ENCODE data around the gene HOXD10.

Gene HOXD10

DNA sequence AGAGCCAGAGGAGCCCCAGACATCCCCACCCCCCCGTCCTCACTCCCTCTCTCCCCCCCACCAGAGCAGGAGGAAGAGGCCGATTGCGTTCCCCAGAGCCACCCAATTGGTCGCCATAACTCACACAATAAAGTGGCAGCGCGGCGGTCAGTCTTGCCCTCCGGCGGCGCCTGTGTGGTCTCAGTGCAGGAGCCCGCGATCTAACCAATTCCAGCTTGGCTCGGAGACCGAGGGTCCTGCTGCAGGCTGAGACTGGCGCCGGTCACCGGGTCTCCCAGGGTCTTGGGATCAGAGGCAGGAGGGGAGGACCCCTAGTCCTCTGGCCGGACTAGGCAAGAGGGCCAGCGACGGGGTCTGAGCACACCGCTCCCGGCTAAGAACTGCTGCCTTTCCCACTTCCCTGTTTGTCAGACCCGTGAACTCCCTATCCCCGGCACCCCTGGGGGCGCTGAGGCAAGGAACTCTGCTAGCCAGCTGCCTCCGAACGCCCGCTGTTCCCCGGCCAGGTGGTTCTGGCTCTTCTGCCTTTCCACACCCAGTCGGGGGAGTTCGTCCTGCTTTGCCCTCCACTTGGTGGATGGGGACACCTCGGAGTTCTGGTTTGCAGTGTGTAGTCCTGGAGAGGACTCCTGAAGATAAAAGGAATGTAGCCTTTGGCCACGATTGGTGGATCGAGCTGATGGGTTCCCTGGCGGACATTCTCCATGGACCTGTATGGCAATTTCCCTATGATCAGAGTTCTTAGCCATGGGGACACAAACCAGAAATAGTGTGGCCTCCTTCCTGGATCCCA is 18.0 kb upstream of the HOXD10 start:
- Mint-ChIP-seq H3K27ac (no peak overlapping the region), H3K9me3 (no peaks in the 10 kb centered on the region), H3K36me3 (peaks cover 7% of the 10 kb centered on the region), H3K4me1 (peaks cover 23% of the 10 kb centered on the region), H3K4me3 (no peak overlapping the region)
- ATAC-seq (no peak), DNase-seq (ENCODE audit: low spot score in 2 of 2) (no peak)

GRCh38 chr2:176099159-176099727 is 17.3 kb upstream of the HOXD10 start:
- Mint-ChIP-seq H3K27ac (no peak overlapping the region), H3K4me1 (peaks cover 22% of the 10 kb centered on the region), H3K4me3 (no peak overlapping the region), H3K9me3 (no peaks in the 10 kb centered on the region), H3K36me3 (peaks cover 7% of the 10 kb centered on the region)
- DNase-seq (ENCODE audit: low spot score in 2 of 2) (no peak), ATAC-seq (no peak)

- Mint-ChIP-seq H3K36me3 (peaks cover 7% of the 10 kb centered on the region), H3K4me1 (peaks cover 29% of the 10 kb centered on the region), H3K4me3 (no peak within 1 kb of the TSS), H3K27ac (no peak within 1 kb of the TSS), H3K9me3 (no peaks in the 10 kb centered on the region)
- DNase-seq (ENCODE audit: low spot score in 2 of 2) (no peak), ATAC-seq (no peak)
These were observed 16.6 kb upstream of the HOXD10 start, which contains the start of gene HOXD12 for GRCh38 chr2:176099728-176100546. Gene HOXD12, plus strand, starts transcription at chr2:176099795. Its CDS starts 7 bp downstream, at chr2:176099802.

GRCh38 chr2:176100547-176101140 is 15.9 kb upstream of the HOXD10 start:
- H3K27ac Mint-ChIP-seq: no peak overlapping the region
- peaks cover 7% of the 10 kb centered on the region for H3K36me3 Mint-ChIP-seq
- ATAC-seq (no peak), DNase-seq (ENCODE audit: low spot score in 2 of 2) (no peak)
- peaks cover 36% of the 10 kb centered on the region for H3K4me1 Mint-ChIP-seq
- no peak overlapping the region for H3K4me3 Mint-ChIP-seq
- H3K9me3 Mint-ChIP-seq: no peaks in the 10 kb centered on the region

GRCh38 chr2:176101216-176101830 is 15.3 kb upstream of the HOXD10 start:
- DNase-seq (ENCODE audit: low spot score in 2 of 2): no peak
- H3K9me3 Mint-ChIP-seq: no peaks in the 10 kb centered on the region
- no peak overlapping the region for H3K4me3 Mint-ChIP-seq
- no peak overlapping the region for H3K27ac Mint-ChIP-seq
- H3K36me3 Mint-ChIP-seq: peaks cover 12% of the 10 kb centered on the region
- ATAC-seq: no peak
- peaks cover 43% of the 10 kb centered on the region for H3K4me1 Mint-ChIP-seq

GRCh38 chr2:176101842-176102241 is 14.7 kb upstream of the HOXD10 start:
- ATAC-seq: no peak
- no peak overlapping the region for H3K27ac Mint-ChIP-seq
- H3K4me1 Mint-ChIP-seq: peaks cover 41% of the 10 kb centered on the region

DNA sequence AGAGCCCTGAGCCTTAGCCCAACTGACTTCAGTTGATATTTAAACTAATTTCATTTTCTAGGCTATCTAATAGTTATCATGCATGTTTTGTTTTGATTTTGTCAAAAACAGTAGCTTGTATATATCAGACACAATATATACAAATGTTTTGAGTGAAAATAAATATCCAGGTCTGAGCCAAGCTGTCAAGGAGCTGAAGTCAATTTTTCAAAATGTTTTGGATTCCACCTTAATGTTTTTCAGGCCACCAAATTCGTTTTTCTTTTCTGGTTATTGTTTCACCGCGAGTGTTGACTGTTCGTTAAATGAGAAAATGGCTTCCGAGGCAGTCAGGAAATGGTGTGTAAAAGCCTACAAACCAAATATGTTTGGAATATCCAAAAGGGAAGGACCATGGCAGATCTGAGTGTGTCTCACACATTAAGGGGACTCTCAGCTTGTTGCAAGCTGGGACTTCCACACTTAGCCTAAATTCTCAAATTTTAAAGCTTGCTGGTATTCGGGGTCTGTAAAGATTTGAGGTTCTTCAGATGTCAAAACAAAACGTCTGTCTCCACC is 14.2 kb upstream of the HOXD10 start:
- no peak overlapping the region for H3K4me3 Mint-ChIP-seq

More at GRCh38 chr2:176101842-176102241, 14.7 kb upstream of the HOXD10 start:
- Mint-ChIP-seq H3K4me3 (no peak overlapping the region), H3K36me3 (peaks cover 15% of the 10 kb centered on the region), H3K9me3 (no peaks in the 10 kb centered on the region)
- DNase-seq (ENCODE audit: low spot score in 2 of 2): no peak

DNA sequence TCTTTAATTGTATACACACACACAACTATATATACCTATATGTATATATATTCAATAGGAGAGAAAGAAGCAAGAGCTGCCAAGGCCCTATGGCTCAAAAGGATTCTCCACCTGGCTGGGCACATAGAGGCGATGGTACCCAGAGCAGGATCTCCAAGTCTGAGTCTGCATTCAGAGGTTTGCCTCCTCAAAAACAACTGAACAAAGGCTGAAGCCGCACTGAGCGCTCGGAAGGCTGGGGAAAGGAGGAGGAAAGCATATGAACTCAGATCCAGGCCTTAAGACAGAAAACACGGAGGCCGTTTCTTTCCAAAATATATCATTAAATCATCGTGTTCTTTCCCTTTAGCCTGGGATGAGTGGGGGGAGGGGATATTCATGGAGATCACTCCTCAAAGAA is 13.4 kb upstream of the HOXD10 start:
- Mint-ChIP-seq H3K4me3 (no peak overlapping the region), H3K36me3 (peaks cover 15% of the 10 kb centered on the region), H3K9me3 (no peaks in the 10 kb centered on the region), H3K27ac (no peak overlapping the region), H3K4me1 (peaks cover 29% of the 10 kb centered on the region)
- no peak for ATAC-seq
- DNase-seq (ENCODE audit: low spot score in 2 of 2): no peak

More for the DNA sequence above, 14.2 kb upstream of the HOXD10 start:
- no peaks in the 10 kb centered on the region for H3K9me3 Mint-ChIP-seq
- H3K4me1 Mint-ChIP-seq: peaks cover 36% of the 10 kb centered on the region
- DNase-seq (ENCODE audit: low spot score in 2 of 2) (no peak), ATAC-seq (no peak)
- no peak overlapping the region for H3K27ac Mint-ChIP-seq
- peaks cover 15% of the 10 kb centered on the region for H3K36me3 Mint-ChIP-seq

- Mint-ChIP-seq H3K9me3 (no peaks in the 10 kb centered on the region), H3K4me3 (peak overlapping the region; percentile 39)
- no peak for DNase-seq (ENCODE audit: low spot score in 2 of 2)
These were observed 12.7 kb upstream of the HOXD10 start for GRCh38 chr2:176103742-176104315.

GRCh38 chr2:176104316-176105077 is 12.1 kb upstream of the HOXD10 start:
- no peak overlapping the region for H3K27ac Mint-ChIP-seq
- peaks cover 37% of the 10 kb centered on the region for H3K4me1 Mint-ChIP-seq
- DNase-seq (ENCODE audit: low spot score in 2 of 2) (no peak), ATAC-seq (peak; percentile 43)
- no peaks in the 10 kb centered on the region for H3K9me3 Mint-ChIP-seq
- H3K4me3 Mint-ChIP-seq: peak overlapping the region; percentile 39
- peaks cover 15% of the 10 kb centered on the region for H3K36me3 Mint-ChIP-seq

More at GRCh38 chr2:176103742-176104315, 12.7 kb upstream of the HOXD10 start:
- Mint-ChIP-seq H3K4me1 (peaks cover 30% of the 10 kb centered on the region), H3K27ac (no peak overlapping the region), H3K36me3 (peaks cover 15% of the 10 kb centered on the region)
- no peak for ATAC-seq

GRCh38 chr2:176105078-176105729 is 11.4 kb upstream of the HOXD10 start:
- H3K27ac Mint-ChIP-seq: no peak overlapping the region
- no peaks in the 10 kb centered on the region for H3K9me3 Mint-ChIP-seq
- peak overlapping the region; percentile 39 for H3K4me3 Mint-ChIP-seq
- peaks cover 15% of the 10 kb centered on the region for H3K36me3 Mint-ChIP-seq
- peaks cover 38% of the 10 kb centered on the region for H3K4me1 Mint-ChIP-seq
- no peak for ATAC-seq
- no peak for DNase-seq (ENCODE audit: low spot score in 2 of 2)

DNA sequence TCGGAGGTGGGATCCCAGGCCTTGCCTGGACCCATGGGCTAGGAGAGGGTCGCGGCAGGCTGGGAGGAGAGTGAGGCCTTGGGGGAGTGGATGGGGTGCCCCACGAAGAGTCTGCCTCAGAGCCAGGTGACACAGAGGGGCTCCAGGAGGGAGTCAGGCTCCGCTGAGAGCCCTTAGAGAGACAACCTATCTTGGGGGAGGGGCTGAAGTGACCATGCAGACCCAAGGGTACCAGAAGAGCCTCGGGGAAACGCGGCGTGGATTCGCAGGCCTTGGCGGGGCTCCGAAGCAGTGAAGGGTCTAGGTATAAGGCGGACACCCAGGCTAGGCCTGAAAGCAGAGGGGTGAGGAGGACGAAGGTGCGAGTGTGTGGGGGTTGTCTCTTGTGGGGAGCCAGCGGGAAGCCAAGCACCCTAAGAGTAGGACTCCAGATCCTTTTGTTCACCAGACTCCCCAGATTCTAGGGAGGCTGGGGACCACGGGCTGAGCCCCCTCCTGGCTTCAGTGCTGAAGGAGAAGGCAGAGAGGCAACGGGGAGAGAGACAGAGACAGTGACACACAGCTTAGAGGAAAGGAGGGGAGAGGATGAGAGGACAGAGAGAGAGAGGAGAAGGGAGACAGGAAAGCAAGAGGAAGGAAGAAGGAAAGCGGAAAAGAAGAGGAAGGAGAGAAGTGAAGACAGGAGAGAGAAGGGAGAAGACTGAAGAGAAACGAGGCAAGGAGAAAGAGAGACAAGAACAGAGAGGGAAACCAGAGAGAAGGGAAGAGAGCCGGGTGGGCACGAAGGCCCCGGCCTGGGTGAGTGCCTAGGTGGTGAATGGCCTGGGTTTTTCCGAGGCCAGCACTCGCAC is 10.6 kb upstream of the HOXD10 start:
- Mint-ChIP-seq H3K4me1 (peaks cover 38% of the 10 kb centered on the region), H3K36me3 (peaks cover 15% of the 10 kb centered on the region), H3K4me3 (peak overlapping the region; percentile 44), H3K9me3 (no peaks in the 10 kb centered on the region), H3K27ac (no peak overlapping the region)
- DNase-seq (ENCODE audit: low spot score in 2 of 2) (no peak), ATAC-seq (no peak)
